Measurements from ENCODE around the gene SKP2. TPM values are rescaled to one million over a fixed set of nuclear protein-coding genes. Genes with fewer than 3 reads are reported as not detected.

SKP2 gene
- total RNA-seq: 1 to 10 TPM; 2.8 to 6.7 (median 3.1) TPM

GRCh38 chr5:36151434-36152323 lies at the start of gene SKP2, which contains the start of gene LMBRD2:
SKP2 (plus strand) TSS chr5:36152111; CDS start chr5:36152263, 152 bp downstream.
LMBRD2 (minus strand) TSS chr5:36151887; CDS start chr5:36143349, 8,538 bp downstream.
- no peak for TF ChIP-seq CTCF (IDR thresholded peaks at IDR 0.05 in 4 of 5, conservative IDR thresholded peaks at IDR 0.05 in 1 of 5)
- TF ChIP-seq POLR2A (IDR thresholded peaks at IDR 0.05): peak; percentile 58 to 74
- intact Hi-C loops (cut with DNase I; ENCODE audit: low total_unique reads): loop anchor here (2.0 to 10.0 kb wide), 3 partner anchors 89 to 1223 kb away; partner anchors contain the start of genes NADK2, NUP155 and WDR70
- Histone ChIP-seq H3K4me1 (peaks cover 32 to 41% of the 10 kb centered on the region in 2 donors), H3K27me3 (no peaks in the 10 kb centered on the region), H3K4me3 (peak within 1 kb of the TSS; percentile 89 to 99 (median 92)), H3K36me3 (peaks cover 0 to 6% of the 10 kb centered on the region in 2 donors), H3K9me3 (no peaks in the 10 kb centered on the region), H3K27ac (peak within 1 kb of the TSS; percentile 88 to 95 (median 92))
- peak; percentile 99 for ATAC-seq
- DNase-seq: peak; percentile 96
- in situ Hi-C loops (cut with MboI; ENCODE audit: low sequenced_read_pairs in 4 of 4): loop anchor here in 1 of 4 donors (10.0 kb wide), 1 partner anchor 1227 kb away; the partner anchor contains the start of gene DNAJC21

DNA sequence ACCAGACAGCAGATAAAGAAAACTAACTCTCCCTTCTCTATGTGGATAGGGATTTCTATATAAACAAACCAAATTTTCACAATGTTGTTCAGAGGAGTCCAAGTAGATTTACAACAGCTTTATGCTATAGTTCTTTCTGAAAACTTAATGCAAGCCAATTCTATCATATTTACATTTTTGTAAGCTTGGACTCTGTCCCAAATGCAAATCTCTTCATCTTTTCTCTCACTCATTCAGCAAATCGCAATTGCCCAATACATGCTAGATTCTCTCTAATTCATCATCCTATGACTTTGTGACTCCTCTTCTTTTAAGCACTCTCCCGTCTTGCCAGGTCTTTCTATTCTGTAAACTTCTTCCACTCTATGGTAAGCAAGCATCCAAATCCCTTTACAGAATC lies 46.1 kb upstream of the SKP2 start:
- no peaks in the 10 kb centered on the region for H3K4me1 ChIP-seq
- no peak for ATAC-seq
- no peak overlapping the region for H3K27ac ChIP-seq
- H3K9me3 ChIP-seq: no peaks in the 10 kb centered on the region
- DNase-seq: no peak
- intact Hi-C loops (cut with DNase I; ENCODE audit: low total_unique reads) (no loop called here), in situ Hi-C loops (cut with MboI; ENCODE audit: low sequenced_read_pairs in 4 of 4) (no loop called here)
- TF ChIP-seq CTCF (IDR thresholded peaks at IDR 0.05 in 4 of 5, conservative IDR thresholded peaks at IDR 0.05 in 1 of 5): no peak
- no peak for TF ChIP-seq POLR2A (IDR thresholded peaks at IDR 0.05)
- no peak overlapping the region for H3K4me3 ChIP-seq
- H3K27me3 ChIP-seq: no peaks in the 10 kb centered on the region
- H3K36me3 ChIP-seq: peaks cover 8 to 77% of the 10 kb centered on the region in 2 donors

DNA sequence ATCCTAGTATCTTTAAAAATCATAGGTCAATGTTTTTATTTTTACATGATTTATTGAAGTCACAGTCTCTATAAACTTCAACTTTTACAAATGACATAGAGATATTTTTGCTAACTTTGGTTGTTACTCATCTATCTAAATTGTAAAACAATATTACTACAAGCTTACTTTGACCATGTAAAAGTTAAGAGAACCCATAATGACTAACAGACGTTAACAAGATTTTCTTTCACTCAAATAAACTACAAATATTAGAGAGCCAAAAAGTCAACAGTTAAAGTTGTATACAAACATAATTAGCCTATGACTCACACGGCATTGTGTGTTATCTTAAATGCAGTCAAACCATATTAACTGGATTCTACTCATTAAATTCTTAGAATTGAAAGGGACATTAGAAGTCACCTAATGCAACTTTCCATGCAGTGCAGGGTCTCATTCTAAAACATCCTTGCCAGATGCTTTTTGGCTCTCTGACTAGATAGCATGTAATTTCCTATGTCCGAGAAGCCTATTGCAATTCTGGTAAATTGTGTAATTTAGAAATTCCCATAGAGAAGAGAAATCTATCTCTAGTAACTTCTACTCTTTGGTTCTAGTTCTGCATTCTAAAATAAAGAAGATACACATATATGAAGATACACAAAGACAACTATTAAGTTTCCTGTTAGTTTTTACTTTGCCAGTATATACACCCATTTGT lies 43.0 kb upstream of the SKP2 start:
- no peaks in the 10 kb centered on the region for H3K9me3 ChIP-seq
- H3K4me1 ChIP-seq: no peaks in the 10 kb centered on the region
- no peak for ATAC-seq
- H3K27me3 ChIP-seq: no peaks in the 10 kb centered on the region
- no peak for DNase-seq
- H3K27ac ChIP-seq: no peak overlapping the region
- TF ChIP-seq POLR2A (IDR thresholded peaks at IDR 0.05) (no peak), CTCF (IDR thresholded peaks at IDR 0.05 in 4 of 5, conservative IDR thresholded peaks at IDR 0.05 in 1 of 5) (no peak)
- in situ Hi-C loops (cut with MboI; ENCODE audit: low sequenced_read_pairs in 4 of 4) (no loop called here), intact Hi-C loops (cut with DNase I; ENCODE audit: low total_unique reads) (no loop called here)
- no peak overlapping the region for H3K4me3 ChIP-seq
- H3K36me3 ChIP-seq: peaks cover 8 to 95% of the 10 kb centered on the region in 2 donors

DNA sequence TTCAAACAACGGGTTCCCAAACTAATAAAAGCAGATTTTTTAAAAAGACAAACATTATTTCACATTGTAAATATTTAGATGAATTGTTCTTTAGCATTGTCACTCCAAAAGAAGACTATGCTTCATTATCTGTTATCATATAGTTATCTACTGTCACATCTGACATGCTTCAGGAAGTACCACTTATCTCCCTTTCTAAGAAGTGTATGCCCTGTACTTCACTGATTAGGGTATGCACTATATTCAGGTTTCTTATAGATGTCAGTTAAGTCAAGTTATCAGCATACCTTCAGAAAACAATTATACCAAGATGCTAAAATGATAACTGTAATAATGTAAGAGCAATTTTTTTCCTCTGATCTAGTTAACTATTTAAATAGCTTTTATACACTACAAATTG lies 40.7 kb upstream of the SKP2 start:
- no peak overlapping the region for H3K27ac ChIP-seq
- H3K9me3 ChIP-seq: no peaks in the 10 kb centered on the region
- no peak for ATAC-seq
- H3K4me1 ChIP-seq: no peaks in the 10 kb centered on the region
- no peaks in the 10 kb centered on the region for H3K27me3 ChIP-seq
- intact Hi-C loops (cut with DNase I; ENCODE audit: low total_unique reads) (no loop called here), in situ Hi-C loops (cut with MboI; ENCODE audit: low sequenced_read_pairs in 4 of 4) (no loop called here)
- peaks cover 5 to 95% of the 10 kb centered on the region in 2 donors for H3K36me3 ChIP-seq
- DNase-seq: no peak
- H3K4me3 ChIP-seq: no peak overlapping the region
- TF ChIP-seq CTCF (IDR thresholded peaks at IDR 0.05 in 4 of 5, conservative IDR thresholded peaks at IDR 0.05 in 1 of 5) (no peak), POLR2A (IDR thresholded peaks at IDR 0.05) (no peak)

Data from gastrocnemius medialis (tissue), 4 donors.